Stimulated activated CD8-positive, alpha-beta memory T cell treated with anti-CD3 and anti-CD28 coated beads, Interleukin-15, amount 100 ng/mL, for 24 hours (primary cell): ENCODE data around the gene TIPIN.
"Not testable (repeated sequence)": the region's sequence is repeated elsewhere in the genome, so short reads cannot be mapped to it uniquely, and the experiment has no call there.

ENCODE experiments used
- DNase-seq: peaks from one replicate; pipeline ENCODE4 v3.0.0-alpha.2; 2020; ENCODE audit warnings: low read depth

Gene TIPIN

DNA sequence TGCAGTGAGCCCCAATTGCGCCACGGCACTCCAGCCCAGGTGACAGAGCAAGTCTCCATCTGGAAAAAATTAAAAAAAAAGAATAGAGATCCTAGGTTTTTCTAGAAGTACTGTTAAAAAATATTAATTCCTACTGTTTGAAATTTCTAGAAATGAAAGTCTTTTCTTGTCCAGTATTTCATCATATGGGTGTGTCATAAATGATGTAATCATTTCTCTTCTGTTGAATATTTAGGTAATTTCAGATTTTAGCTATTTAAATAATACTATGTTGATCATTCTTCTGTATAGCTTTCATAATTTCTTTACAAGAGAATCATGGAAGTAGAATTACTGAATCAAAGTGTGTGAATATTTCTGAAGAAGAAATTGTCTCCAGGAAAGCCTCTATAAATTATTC lies 24.9 kb upstream of the TIPIN start:
- DNase-seq, result not testable (repeated sequence)

DNA sequence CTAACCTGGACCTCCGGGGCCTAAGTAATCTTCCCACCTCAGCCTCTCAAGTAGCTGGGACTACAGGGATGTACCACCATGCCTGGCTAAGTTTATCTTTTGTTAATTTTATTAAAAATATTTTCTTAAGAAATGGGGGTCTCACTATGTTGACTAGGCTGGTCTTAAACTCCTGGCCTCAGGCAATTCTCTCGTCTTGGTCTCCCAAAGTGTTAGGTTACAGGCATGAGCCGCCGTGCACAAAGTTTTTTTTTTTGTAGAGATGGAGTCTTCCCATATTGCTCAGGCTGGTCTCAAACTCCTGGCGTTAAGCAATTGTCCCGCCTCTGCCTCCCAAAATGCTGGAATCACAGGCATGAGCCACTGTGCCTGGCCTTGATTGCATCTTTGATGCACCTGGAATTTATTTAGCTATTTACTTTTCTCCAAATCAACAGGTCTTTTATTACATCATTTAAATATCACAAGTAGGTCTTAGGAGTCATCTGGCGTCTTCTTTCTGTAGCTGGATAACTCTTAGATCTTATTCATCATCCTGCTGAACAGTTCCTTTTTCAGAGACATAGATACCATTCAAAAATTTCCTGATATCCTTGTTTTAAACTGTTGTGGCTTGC lies 22.4 kb upstream of the TIPIN start:
- DNase-seq, result no peak

DNA sequence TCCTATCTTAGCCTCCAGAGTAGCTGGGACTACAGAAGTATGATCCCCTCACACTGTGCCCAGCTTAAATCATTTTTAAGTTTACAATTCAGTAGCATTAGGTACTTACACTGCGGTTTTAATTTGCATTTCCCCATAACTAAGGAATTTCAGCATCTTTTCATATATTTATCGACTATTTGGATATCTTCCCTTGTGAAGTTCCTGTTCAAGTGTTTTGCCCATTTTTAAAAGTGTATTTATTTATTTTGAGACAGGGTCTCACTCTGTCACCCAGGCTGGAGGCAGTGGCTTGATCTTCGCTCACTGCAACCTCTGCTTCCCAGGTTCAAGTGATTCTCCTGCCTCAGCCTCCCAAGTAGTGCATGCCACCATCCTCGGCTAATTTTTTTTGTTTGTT lies 17.7 kb upstream of the TIPIN start:
- no peak for DNase-seq

- no peak for DNase-seq
These were observed 13.5 kb upstream of the TIPIN start for GRCh38 chr15:66369773-66370651.

DNA sequence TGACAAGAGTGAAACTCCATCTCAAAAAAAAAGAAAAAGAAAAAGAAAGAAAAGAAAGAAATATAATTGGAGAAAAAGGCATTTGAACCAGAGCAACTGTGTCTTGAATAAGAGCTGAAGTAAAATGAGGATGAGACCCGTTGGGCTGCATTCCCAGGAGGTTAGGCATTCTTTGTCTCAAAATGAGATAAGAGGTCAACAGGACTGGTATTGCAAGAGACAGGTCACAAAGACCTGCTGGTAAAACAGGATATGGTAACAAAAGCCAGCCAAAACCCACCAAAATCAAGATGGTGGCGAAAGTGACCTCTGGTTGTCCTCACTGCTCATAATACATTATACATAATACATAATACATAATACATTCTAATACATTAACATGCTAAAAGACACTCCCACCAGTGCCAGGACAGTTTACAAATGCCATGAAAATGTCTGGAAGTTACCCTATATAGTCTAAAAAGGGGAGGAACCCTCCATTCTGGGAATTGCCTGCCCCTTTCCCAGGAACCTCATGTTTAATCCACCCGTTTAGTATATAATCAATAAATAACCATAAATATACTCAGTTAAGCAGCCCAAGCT lies 8.6 kb upstream of the TIPIN start:
- no peak for DNase-seq

DNA sequence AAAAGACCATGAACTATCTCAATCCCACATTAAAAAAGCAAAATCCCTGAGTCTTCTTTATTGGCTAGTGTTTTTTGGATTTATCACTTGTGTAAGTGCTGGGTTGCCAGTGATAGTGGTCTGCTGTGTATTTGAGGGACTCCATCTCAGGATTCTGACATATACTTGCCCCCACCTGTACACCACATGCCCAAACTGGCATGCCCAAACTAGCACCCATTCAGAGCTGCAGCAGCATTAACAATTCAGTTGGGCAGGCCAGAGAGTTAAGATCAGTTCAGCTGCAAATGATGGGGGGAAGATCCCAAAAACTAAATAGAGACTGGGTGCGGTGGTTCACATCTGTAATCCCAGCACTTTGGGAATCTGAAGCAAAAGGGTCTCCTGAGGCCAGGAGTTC lies 6.3 kb upstream of the TIPIN start:
- DNase-seq, result no peak

GRCh38 chr15:66361745-66362460 lies 5.4 kb upstream of the TIPIN start:
- DNase-seq, result not testable (repeated sequence)

- DNase-seq, result no peak
These were observed 3.3 kb upstream of the TIPIN start for GRCh38 chr15:66359740-66360139.

GRCh38 chr15:66356077-66356358 lies 467 bp downstream of the TIPIN start:
- DNase-seq, result no peak

GRCh38 chr15:66348530-66348929 lies 8.0 kb downstream of the TIPIN start:
- not testable (repeated sequence) for DNase-seq

DNA sequence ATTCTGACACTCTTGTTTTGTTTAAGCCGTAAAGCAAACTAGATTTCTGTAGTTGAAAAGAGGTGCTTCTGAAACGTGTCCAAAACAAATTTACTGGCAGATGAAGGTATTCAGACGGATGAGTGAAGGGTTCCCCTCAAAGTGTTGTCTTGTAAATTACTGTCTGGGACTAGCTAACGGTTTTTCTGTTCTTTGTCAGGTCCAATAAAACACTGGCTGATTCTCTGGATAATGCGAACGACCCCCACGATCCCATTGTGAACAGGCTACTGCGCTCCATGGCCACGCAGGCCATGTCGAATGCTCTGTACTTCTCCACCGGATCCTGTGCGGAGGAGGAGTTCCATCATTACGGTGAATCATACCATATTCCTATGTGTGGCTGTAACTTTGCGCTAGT lies 27.7 kb downstream of the TIPIN start:
- no peak for DNase-seq

GRCh38 chr15:66327736-66328135 lies 28.7 kb downstream of the TIPIN start:
- DNase-seq, result no peak

DNA sequence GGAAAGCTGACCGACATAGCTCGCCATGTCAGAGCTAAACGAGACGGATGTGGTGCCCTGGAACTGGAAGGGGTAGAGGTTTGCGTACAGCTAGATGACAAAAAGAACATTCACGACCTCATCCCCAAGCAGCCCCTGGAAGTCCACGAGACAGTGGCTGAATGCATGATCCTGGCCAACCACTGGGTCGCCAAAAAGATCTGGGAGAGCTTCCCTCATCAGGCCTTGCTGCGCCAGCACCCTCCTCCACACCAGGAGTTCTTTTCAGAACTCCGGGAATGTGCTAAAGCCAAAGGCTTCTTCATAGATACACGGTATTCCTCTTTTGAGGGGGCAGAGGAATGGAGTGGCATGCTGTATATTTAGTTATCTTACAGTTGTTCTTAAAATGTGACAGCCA lies 30.4 kb downstream of the TIPIN start:
- DNase-seq, result no peak

GRCh38 chr15:66323312-66323928 lies 33.1 kb downstream of the TIPIN start:
- no peak for DNase-seq

- no peak for DNase-seq
These were observed 44.3 kb downstream of the TIPIN start for GRCh38 chr15:66312144-66312543.

DNA sequence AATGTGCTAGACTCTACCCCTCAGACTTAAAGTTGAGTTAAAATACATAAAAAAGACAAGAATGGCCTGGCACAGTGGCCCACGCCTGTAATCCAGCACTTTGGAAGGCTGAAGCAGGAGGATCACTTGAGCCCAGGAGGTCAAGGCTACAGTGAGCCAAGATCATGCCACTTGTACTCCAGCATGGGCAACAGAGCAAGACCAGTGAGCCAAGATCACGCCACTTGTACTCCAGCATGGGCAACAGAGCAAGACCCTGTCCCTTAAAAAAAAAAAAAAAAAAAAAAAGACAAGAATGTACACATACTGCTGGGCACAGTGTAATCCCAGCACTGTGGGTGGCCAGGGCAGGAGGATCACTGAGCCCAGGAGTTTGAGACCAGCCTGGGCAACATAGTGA lies 45.7 kb downstream of the TIPIN start:
- DNase-seq, result no peak

- no peak for DNase-seq
These were observed 46.7 kb downstream of the TIPIN start for GRCh38 chr15:66309828-66310227.

DNA sequence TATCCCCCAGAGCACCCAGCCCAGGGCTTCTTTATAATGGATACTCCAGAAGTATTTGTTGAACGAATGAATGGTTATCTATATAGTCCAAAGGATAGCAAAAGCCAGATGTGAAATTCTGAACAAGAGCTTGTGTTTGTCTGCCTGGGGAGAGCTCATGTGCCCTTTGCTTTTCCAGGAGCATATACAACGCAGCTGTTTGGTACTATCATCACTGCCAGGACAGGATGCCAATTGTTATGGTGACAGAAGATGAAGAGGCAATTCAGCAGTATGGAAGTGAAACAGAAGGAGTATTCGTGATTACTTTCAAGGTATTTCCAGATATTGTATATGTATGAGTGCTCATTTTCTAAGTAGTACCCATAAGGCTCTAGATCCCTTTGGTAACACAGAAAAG lies 48.0 kb downstream of the TIPIN start:
- DNase-seq, result no peak

DNA sequence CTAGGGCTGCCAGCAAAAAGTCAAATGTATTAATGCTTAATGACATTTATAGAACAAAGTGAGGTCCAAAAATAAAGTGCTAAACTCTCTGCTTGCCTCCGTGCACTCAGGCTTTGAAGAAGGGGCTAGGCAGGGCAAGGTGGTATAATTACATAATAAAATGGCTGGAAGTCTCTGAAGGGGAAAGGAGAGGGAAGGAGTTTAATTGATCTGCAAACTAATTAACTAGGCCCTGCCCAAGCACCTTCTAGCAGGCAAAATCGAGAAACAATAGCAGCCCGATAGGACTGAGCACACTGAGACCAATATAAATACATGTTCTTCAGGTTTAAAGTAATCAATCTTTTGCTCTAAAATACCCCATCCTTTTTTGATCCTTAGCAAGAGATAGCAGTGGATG lies 50.1 kb downstream of the TIPIN start:
- DNase-seq, result no peak

DNA sequence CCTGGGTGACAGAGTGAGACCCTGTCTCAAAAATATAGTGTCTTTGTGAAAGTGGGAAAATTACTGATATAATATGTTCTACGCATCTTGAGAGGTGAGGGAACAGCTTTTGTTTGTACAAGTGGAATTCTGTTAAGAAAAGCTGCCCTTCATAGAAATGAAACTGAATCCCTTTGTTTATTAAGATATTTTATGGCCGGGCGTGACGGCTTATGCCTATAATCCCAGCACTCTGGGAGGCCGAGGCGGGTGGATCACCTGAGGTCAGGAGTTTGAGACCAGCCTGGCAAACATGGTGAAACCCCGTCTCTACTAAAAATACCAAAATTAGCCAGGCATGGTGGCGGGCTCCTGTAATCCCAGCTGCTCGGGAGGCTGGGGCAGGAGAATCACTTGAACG lies 52.1 kb downstream of the TIPIN start:
- DNase-seq, result not testable (repeated sequence)

GRCh38 chr15:66302489-66303278 lies 53.8 kb downstream of the TIPIN start:
- no peak for DNase-seq

- no peak for DNase-seq
These were observed 57.7 kb downstream of the TIPIN start for GRCh38 chr15:66298803-66299251.
